B cell (primary cell): Measurements from ENCODE around the gene KIRREL3.

Experiments used
- EZH2 ChIP-seq: IDR thresholded peaks from 2 replicates; pipeline ENCODE4 v1.6.1; 2012; ENCODE audit warnings: borderline replicate concordance, low read depth, mild to moderate bottlenecking, moderate library complexity, low read length; ENCODE audit not compliant: insufficient read depth, poor library complexity, severe bottlenecking
- TF ChIP-seq, protein P1 (sequence below): fragments of 200-600 bp; IDR thresholded peaks from one replicate; pipeline ENCODE4 v1.8.0; 2022; ENCODE audit warnings: antibody characterized with exemption, mild to moderate bottlenecking

DNA sequence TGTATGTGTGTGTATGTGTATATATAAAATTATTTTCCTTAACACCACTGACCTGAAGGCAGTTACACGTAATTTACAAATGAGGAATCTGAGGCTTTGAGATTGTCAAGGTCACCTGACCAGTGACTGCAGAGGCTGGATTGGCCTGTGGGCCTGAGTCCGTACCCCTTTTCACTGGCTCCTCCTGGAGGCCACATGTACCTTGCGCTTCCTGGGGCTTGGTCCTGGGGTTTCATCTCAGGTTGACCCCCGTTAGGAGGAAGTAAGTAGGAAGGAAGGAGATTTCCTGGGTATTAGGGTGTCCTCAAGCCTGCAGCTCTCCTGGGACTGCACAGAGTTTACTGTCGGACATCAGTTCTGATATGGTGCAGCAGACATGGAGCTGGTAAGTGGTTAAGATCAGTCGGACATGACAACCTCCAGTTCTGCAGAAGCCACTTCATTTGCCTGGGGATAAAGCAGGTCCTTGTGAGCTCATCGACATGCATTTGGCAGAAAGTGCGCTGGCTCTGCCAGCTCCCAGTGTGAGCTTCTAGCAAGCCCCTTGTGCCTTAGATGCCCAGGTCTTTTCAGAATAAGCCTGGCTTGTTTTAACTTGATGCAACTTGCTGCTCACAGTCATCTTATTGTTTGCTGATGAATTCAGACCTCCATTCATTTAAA is 608.5 kb downstream of the KIRREL3 start:
- TF ChIP-seq, protein P1, sequence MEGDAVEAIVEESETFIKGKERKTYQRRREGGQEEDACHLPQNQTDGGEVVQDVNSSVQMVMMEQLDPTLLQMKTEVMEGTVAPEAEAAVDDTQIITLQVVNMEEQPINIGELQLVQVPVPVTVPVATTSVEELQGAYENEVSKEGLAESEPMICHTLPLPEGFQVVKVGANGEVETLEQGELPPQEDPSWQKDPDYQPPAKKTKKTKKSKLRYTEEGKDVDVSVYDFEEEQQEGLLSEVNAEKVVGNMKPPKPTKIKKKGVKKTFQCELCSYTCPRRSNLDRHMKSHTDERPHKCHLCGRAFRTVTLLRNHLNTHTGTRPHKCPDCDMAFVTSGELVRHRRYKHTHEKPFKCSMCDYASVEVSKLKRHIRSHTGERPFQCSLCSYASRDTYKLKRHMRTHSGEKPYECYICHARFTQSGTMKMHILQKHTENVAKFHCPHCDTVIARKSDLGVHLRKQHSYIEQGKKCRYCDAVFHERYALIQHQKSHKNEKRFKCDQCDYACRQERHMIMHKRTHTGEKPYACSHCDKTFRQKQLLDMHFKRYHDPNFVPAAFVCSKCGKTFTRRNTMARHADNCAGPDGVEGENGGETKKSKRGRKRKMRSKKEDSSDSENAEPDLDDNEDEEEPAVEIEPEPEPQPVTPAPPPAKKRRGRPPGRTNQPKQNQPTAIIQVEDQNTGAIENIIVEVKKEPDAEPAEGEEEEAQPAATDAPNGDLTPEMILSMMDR, result no peak
- no peak for TF ChIP-seq EZH2
